ENCODE results near the gene SLCO3A1.

The SLCO3A1 gene

GRCh38 chr15:91857224-91857585 is 3.7 kb downstream of the SLCO3A1 start:
- TF ChIP-seq, protein P1, sequence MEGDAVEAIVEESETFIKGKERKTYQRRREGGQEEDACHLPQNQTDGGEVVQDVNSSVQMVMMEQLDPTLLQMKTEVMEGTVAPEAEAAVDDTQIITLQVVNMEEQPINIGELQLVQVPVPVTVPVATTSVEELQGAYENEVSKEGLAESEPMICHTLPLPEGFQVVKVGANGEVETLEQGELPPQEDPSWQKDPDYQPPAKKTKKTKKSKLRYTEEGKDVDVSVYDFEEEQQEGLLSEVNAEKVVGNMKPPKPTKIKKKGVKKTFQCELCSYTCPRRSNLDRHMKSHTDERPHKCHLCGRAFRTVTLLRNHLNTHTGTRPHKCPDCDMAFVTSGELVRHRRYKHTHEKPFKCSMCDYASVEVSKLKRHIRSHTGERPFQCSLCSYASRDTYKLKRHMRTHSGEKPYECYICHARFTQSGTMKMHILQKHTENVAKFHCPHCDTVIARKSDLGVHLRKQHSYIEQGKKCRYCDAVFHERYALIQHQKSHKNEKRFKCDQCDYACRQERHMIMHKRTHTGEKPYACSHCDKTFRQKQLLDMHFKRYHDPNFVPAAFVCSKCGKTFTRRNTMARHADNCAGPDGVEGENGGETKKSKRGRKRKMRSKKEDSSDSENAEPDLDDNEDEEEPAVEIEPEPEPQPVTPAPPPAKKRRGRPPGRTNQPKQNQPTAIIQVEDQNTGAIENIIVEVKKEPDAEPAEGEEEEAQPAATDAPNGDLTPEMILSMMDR (conservative IDR thresholded peaks at IDR 0.05; ENCODE audit: low read depth, low read length), result no peak

GRCh38 chr15:91857772-91858171 is 4.3 kb downstream of the SLCO3A1 start:
- H3K4me3 ChIP-seq (ENCODE audit: low read length), result no peak overlapping the region
- no peak for DNase-seq (ENCODE audit: low read depth)
- TF ChIP-seq, protein P1 (conservative IDR thresholded peaks at IDR 0.05; ENCODE audit: low read depth, low read length), result no peak

More at GRCh38 chr15:91857224-91857585, 3.7 kb downstream of the SLCO3A1 start:
- DNase-seq (ENCODE audit: low read depth), result no peak
- H3K4me3 ChIP-seq (ENCODE audit: low read length), result no peak overlapping the region

DNA sequence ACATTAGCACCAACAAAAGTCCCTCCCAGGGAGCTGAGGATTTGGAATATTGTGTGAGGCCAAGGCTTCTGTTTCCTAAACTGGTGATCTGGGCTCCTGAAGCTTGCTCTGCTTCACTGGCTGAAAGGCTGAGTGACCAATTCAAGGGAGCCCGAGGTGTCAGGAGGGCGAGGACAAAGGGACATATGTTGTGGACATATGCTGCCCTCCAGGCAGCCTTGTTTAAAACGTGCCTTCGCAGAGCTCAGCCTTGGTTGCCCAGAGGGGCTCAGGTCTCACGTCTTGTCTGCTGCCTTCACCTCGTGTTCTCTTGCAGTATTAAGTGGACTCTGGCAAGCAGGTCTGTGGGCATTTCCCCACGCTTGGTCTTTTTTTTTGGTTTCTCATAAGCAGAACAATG is 7.0 kb downstream of the SLCO3A1 start:
- no peak overlapping the region for H3K4me3 ChIP-seq (ENCODE audit: low read length)
- DNase-seq (ENCODE audit: low read depth), result no peak
- TF ChIP-seq, protein P1 (conservative IDR thresholded peaks at IDR 0.05; ENCODE audit: low read depth, low read length), result no peak

DNA sequence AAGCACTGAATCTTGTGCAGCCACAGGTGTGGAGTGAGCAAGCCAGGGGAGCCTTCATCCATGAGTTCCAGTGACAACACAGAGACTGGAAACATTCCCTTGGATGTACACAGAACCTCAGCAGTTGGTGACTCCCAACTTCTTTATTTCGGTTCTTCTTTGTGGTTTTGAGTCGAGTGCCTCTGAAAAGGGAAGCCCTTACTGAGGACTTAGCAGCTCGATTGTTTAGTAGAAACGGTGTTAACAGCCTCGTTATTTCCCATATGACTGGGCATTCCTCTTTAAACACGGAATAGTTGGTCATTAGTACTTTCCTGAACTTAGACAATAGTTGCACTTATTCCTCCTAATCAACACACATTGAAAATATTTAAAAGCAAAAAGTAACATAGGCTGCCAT is 7.7 kb downstream of the SLCO3A1 start:
- no peak overlapping the region for H3K4me3 ChIP-seq (ENCODE audit: low read length)
- DNase-seq (ENCODE audit: low read depth), result no peak
- TF ChIP-seq, protein P1 (conservative IDR thresholded peaks at IDR 0.05; ENCODE audit: low read depth, low read length), result no peak

GRCh38 chr15:91862891-91863504 is 9.5 kb downstream of the SLCO3A1 start:
- no peak for DNase-seq (ENCODE audit: low read depth)
- TF ChIP-seq, protein P1 (conservative IDR thresholded peaks at IDR 0.05; ENCODE audit: low read depth, low read length), result no peak
- H3K4me3 ChIP-seq (ENCODE audit: low read length), result no peak overlapping the region

- H3K4me3 ChIP-seq (ENCODE audit: low read length), result no peak overlapping the region
- DNase-seq (ENCODE audit: low read depth), result no peak
- TF ChIP-seq, protein P1 (conservative IDR thresholded peaks at IDR 0.05; ENCODE audit: low read depth, low read length), result no peak
Measured at GRCh38 chr15:91863621-91864255, 10.2 kb downstream of the SLCO3A1 start.

DNA sequence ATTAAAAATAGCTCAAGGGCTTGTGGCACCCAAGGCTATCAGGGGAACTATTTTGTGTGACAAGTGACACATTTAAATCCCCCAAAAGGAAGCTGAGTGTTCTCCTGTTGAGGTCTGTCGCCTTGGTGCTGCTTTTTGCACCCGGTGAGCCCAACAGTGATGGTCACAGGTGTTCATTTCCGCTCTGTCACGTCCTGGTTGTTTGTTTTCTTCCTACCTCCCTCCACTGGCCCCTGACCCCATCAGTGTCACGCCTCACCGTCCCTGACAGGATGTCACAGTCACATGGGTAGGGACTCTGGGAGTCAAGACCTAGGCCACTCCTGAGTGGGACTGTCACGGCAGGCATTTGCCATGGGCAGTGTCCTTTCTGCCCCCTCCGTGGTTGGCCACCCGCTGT is 11.2 kb downstream of the SLCO3A1 start:
- no peak overlapping the region for H3K4me3 ChIP-seq (ENCODE audit: low read length)
- DNase-seq (ENCODE audit: low read depth), result no peak
- TF ChIP-seq, protein P1 (conservative IDR thresholded peaks at IDR 0.05; ENCODE audit: low read depth, low read length), result no peak

Measured in retinal pigment epithelial cell (primary cell).